Cardiac muscle cell (in vitro differentiated cells and primary cell): Measurements from ENCODE around the gene KRT35. TPM values are rescaled to one million over a fixed set of nuclear protein-coding genes. Genes with fewer than 3 reads are reported as not detected.
A peak's percentile ranks its signal among the peaks of the same experiment; 100 is the strongest.

Source experiments
- DNase-seq, 2 donors: peaks; one replicate each; pipeline versions ENCODE4 v3.0.0 to v3.0.0-alpha.2; 2010 to 2017; ENCODE audit warnings: low read depth in 1 of 2, low spot score in 1 of 2
- H3K27ac ChIP-seq: fragments of 200-600 bp; sonication (generic); 2 replicates; pipeline ENCODE4 v1.5.1; 2016
- H3K27me3 ChIP-seq: fragments of 200-600 bp; sonication (generic); 2 replicates; pipeline ENCODE4 v1.6.0; 2016; ENCODE audit warnings: control low read depth
- H3K36me3 ChIP-seq: fragments of 200-600 bp; sonication (generic); 2 replicates; pipeline ENCODE4 v1.5.1; 2016; ENCODE audit warnings: control low read depth
- H3K4me1 ChIP-seq: fragments of 200-600 bp; sonication (generic); 2 replicates; pipeline ENCODE4 v1.8.1; 2017; ENCODE audit warnings: low read depth, mild to moderate bottlenecking, mixed run types
- H3K4me3 ChIP-seq: fragments of 200-600 bp; sonication (generic); 2 replicates; pipeline ENCODE4 v1.5.1; 2016; ENCODE audit warnings: mild to moderate bottlenecking
- H3K9me3 ChIP-seq: fragments of 200-600 bp; sonication (generic); 2 replicates; pipeline ENCODE4 v1.5.1; 2017; ENCODE audit warnings: low read depth, mild to moderate bottlenecking, control low read depth
- CTCF ChIP-seq: IDR thresholded peaks from 2 replicates; pipeline ENCODE4 v1.5.1; 2012; ENCODE audit warnings: low read depth, mild to moderate bottlenecking, low read length
- polyA plus RNA-seq: library from polyadenylated mRNA; unstranded; fragments of >200 nt; fragmentation: Nextera tagmentation; extraction: Ambion mirVana; gene quantifications from 2 replicates; pipeline ENCODE4 v1.2.1, GENCODE V29; 2016
- total RNA-seq: library from RNA; depleted of rRNA; stranded (reverse); fragments of >200 nt; gene quantifications from 2 replicates; pipeline ENCODE4 v1.2.3, GENCODE V29; 2016

Gene KRT35
- total and polyA plus RNA-seq, 2 experiments from 2014 or later: not detected

GRCh38 chr17:41504246-41504977 lies 23.5 kb upstream of the KRT35 start:
- no peak for TF ChIP-seq CTCF
- DNase-seq: no peak
- no peak overlapping the region for H3K4me3 ChIP-seq
- no peaks in the 10 kb centered on the region for H3K27me3 ChIP-seq
- no peaks in the 10 kb centered on the region for H3K4me1 ChIP-seq
- no peak overlapping the region for H3K27ac ChIP-seq
- no peaks in the 10 kb centered on the region for H3K36me3 ChIP-seq
- H3K9me3 ChIP-seq: no peaks in the 10 kb centered on the region

- TF ChIP-seq CTCF: no peak
- no peak for DNase-seq
- no peaks in the 10 kb centered on the region for H3K9me3 ChIP-seq
- H3K27me3 ChIP-seq: no peaks in the 10 kb centered on the region
- H3K27ac ChIP-seq: no peak overlapping the region
- H3K36me3 ChIP-seq: no peaks in the 10 kb centered on the region
- no peak overlapping the region for H3K4me3 ChIP-seq
- no peaks in the 10 kb centered on the region for H3K4me1 ChIP-seq
These were observed 22.3 kb upstream of the KRT35 start for GRCh38 chr17:41503202-41503601.

- H3K27me3 ChIP-seq: no peaks in the 10 kb centered on the region
- H3K9me3 ChIP-seq: no peaks in the 10 kb centered on the region
- H3K4me1 ChIP-seq: no peaks in the 10 kb centered on the region
- no peak for TF ChIP-seq CTCF
- no peaks in the 10 kb centered on the region for H3K36me3 ChIP-seq
- no peak overlapping the region for H3K4me3 ChIP-seq
- no peak overlapping the region for H3K27ac ChIP-seq
- peak in 1 of 2 donors; percentile 41 for DNase-seq
These were observed 19.4 kb upstream of the KRT35 start for GRCh38 chr17:41500131-41500911.

- H3K4me1 ChIP-seq: no peaks in the 10 kb centered on the region
- H3K27ac ChIP-seq: no peak overlapping the region
- no peak overlapping the region for H3K4me3 ChIP-seq
- TF ChIP-seq CTCF: no peak
- no peak for DNase-seq
- H3K9me3 ChIP-seq: no peaks in the 10 kb centered on the region
- H3K36me3 ChIP-seq: no peaks in the 10 kb centered on the region
- H3K27me3 ChIP-seq: no peaks in the 10 kb centered on the region
These were observed 18.8 kb upstream of the KRT35 start for GRCh38 chr17:41499714-41500113.

GRCh38 chr17:41498276-41498675 lies 17.3 kb upstream of the KRT35 start:
- Histone ChIP-seq H3K27ac (no peak overlapping the region), H3K4me1 (no peaks in the 10 kb centered on the region), H3K4me3 (no peak overlapping the region), H3K27me3 (no peaks in the 10 kb centered on the region), H3K9me3 (no peaks in the 10 kb centered on the region), H3K36me3 (no peaks in the 10 kb centered on the region)
- DNase-seq: no peak
- TF ChIP-seq CTCF: no peak
